SK-N-SH (cell line): ENCODE data around the gene CUBN.
A peak's percentile ranks its signal among the peaks of the same experiment; 100 is the strongest.

ENCODE experiments used
- CHD2 ChIP-seq: fragments of 150-350 bp; IDR thresholded peaks from 2 replicates; pipeline ENCODE4 v1.6.1; 2018; ENCODE audit warnings: low read length; ENCODE audit not compliant: partially characterized antibody
- EP300 ChIP-seq, 2 experiments: IDR thresholded peaks; 2 replicates each; pipeline versions ENCODE4 v1.4.0 to v1.6.1; 2012; ENCODE audit warnings: borderline replicate concordance in 1 of 2, low read depth in 1 of 2, low read length in 1 of 2
- MXI1 ChIP-seq: IDR thresholded peaks from 2 replicates; pipeline ENCODE4 v1.6.1; 2012; ENCODE audit warnings: mild to moderate bottlenecking, low read depth, low read length, improper control_type of control experiment
- POLR2AphosphoS5 ChIP-seq: IDR thresholded peaks from 2 replicates; pipeline ENCODE4 v1.6.1; 2012; ENCODE audit warnings: low read depth, low read length
- RAD21 ChIP-seq: IDR thresholded peaks from 2 replicates; pipeline ENCODE4 v1.6.1; 2012; ENCODE audit warnings: mild to moderate bottlenecking, low read length
- SIN3A ChIP-seq: IDR thresholded peaks from 2 replicates; pipeline ENCODE4 v1.6.1; 2012; ENCODE audit warnings: low read depth, mild to moderate bottlenecking, low read length, moderate library complexity, borderline replicate concordance
- TAF1 ChIP-seq: IDR thresholded peaks from 2 replicates; pipeline ENCODE4 v1.6.1; 2012; ENCODE audit warnings: low read depth, mild to moderate bottlenecking, low read length, moderate library complexity, borderline replicate concordance
- YY1 ChIP-seq: IDR thresholded peaks from 2 replicates; pipeline ENCODE4 v1.4.0; 2012; ENCODE audit warnings: low read depth, mild to moderate bottlenecking
- TF ChIP-seq, protein P1 (sequence below): fragments of 200-600 bp; sonication (generic); IDR thresholded peaks from 2 replicates; pipeline ENCODE4 v1.6.1; 2017; ENCODE audit warnings: antibody characterized with exemption, mild to moderate bottlenecking, moderate library complexity
- TF ChIP-seq, protein P2 (sequence below): fragments of 150-350 bp; IDR thresholded peaks from 2 replicates; pipeline ENCODE4 v1.6.1; 2017; ENCODE audit warnings: antibody characterized with exemption, low read length, low read depth, borderline replicate concordance
- TF ChIP-seq, protein P3 (sequence below): IDR thresholded peaks from 2 replicates; pipeline ENCODE4 v1.4.0; 2012; ENCODE audit warnings: low read depth, borderline replicate concordance

DNA sequence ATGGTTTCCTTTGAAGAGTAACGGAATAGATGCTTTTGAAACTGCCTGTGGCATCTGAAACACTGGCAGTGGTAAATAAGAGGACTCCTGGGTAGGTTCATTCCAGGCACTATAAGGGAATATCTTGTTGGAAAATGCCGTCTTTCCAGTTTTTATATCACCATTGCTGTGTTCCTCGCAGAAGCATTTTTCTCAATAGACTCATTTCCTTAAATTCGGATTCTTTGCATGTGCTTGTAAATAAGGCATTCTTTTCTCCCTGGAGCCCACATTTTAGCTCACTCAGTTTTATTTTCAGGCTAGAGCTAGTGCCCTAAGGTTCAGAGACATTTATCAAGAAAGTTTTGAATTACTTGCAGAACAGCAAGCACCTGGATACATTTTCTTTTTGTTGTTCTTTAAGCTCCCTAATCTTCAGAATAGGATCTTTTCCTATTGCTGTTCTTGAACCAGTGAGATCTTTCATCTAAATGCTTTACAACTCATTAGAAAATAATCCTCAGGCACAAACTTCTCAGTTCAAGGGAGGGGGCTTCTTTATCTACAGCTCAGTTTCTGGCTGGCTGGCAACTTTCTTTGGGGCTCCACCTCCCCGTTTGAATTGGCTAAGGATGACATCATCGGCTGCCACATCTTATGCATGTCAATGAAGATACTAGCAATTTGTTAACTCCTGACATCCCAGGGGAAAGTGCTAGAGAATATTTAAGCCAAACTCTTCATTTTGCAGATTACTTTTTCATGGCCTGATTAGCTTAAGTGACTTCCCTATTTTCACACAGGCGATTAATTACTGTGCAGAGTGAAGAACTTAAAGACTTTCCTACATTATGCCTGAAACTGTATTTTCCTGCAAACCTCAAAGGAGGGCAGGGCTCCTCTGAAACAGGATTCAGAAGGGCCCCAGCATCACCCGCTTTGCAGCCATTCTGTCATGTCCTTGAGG is 178.7 kb downstream of the CUBN start:
- TF ChIP-seq MXI1 (no peak), EP300 (IDR thresholded peaks at IDR 0.05; ENCODE audit: borderline replicate concordance in 1 of 2, low read depth in 1 of 2, low read length in 1 of 2) (0 out of 4 replicates have a peak, but pooled peaks of 1 of the 2 experiments have one; percentile 19), TAF1 (no peak), CHD2 (no peak), SIN3A (no peak), POLR2AphosphoS5 (peak; percentile 57; the same call in 1 of the 2 replicates), RAD21 (no peak), YY1 (no peak)
- TF ChIP-seq, protein P1, sequence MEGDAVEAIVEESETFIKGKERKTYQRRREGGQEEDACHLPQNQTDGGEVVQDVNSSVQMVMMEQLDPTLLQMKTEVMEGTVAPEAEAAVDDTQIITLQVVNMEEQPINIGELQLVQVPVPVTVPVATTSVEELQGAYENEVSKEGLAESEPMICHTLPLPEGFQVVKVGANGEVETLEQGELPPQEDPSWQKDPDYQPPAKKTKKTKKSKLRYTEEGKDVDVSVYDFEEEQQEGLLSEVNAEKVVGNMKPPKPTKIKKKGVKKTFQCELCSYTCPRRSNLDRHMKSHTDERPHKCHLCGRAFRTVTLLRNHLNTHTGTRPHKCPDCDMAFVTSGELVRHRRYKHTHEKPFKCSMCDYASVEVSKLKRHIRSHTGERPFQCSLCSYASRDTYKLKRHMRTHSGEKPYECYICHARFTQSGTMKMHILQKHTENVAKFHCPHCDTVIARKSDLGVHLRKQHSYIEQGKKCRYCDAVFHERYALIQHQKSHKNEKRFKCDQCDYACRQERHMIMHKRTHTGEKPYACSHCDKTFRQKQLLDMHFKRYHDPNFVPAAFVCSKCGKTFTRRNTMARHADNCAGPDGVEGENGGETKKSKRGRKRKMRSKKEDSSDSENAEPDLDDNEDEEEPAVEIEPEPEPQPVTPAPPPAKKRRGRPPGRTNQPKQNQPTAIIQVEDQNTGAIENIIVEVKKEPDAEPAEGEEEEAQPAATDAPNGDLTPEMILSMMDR = no peak
- TF ChIP-seq, protein P2, sequence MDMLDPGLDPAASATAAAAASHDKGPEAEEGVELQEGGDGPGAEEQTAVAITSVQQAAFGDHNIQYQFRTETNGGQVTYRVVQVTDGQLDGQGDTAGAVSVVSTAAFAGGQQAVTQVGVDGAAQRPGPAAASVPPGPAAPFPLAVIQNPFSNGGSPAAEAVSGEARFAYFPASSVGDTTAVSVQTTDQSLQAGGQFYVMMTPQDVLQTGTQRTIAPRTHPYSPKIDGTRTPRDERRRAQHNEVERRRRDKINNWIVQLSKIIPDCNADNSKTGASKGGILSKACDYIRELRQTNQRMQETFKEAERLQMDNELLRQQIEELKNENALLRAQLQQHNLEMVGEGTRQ = no peak
- TF ChIP-seq, protein P3, sequence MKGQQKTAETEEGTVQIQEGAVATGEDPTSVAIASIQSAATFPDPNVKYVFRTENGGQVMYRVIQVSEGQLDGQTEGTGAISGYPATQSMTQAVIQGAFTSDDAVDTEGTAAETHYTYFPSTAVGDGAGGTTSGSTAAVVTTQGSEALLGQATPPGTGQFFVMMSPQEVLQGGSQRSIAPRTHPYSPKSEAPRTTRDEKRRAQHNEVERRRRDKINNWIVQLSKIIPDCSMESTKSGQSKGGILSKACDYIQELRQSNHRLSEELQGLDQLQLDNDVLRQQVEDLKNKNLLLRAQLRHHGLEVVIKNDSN = no peak
